ENCODE results near the gene GYPB. TPM values are rescaled to one million over a fixed set of nuclear protein-coding genes. Genes with fewer than 3 reads are reported as not detected.
"Not testable (repeated sequence)": the region's sequence is repeated elsewhere in the genome, so short reads cannot be mapped to it uniquely, and the experiment has no call there.

The GYPB gene
- not detected in 2 replicates for total RNA-seq (2014; rRNA removed; shearing (Covaris generic))

- not testable (repeated sequence) for DNase-seq (ENCODE audit: low read depth)
Observed at GRCh38 chr4:144019277-144019676, at the start of gene GYPB. Gene GYPB, minus strand, starts transcription at chr4:144019380. Its CDS starts 93 bp downstream, at chr4:144019287.

GRCh38 chr4:144061556-144061955, 42.4 kb upstream of the GYPB start:
- not testable (repeated sequence) for DNase-seq (ENCODE audit: low read depth)

- DNase-seq (ENCODE audit: low read depth), result not testable (repeated sequence)
Observed at GRCh38 chr4:144060234-144060859, 41.2 kb upstream of the GYPB start.

GRCh38 chr4:144056800-144057199, 37.6 kb upstream of the GYPB start:
- DNase-seq (ENCODE audit: low read depth), result no peak

GRCh38 chr4:144055336-144055735, 36.2 kb upstream of the GYPB start:
- not testable (repeated sequence) for DNase-seq (ENCODE audit: low read depth)

GRCh38 chr4:144051494-144051893, 32.3 kb upstream of the GYPB start:
- DNase-seq (ENCODE audit: low read depth), result not testable (repeated sequence)

GRCh38 chr4:144050631-144051030, 31.5 kb upstream of the GYPB start:
- DNase-seq (ENCODE audit: low read depth), result not testable (repeated sequence)

GRCh38 chr4:144049495-144050424, 30.6 kb upstream of the GYPB start:
- DNase-seq (ENCODE audit: low read depth), result not testable (repeated sequence)

GRCh38 chr4:144044936-144045335, 25.8 kb upstream of the GYPB start:
- not testable (repeated sequence) for DNase-seq (ENCODE audit: low read depth)

- DNase-seq (ENCODE audit: low read depth), result not testable (repeated sequence)
Observed at GRCh38 chr4:144032580-144032979, 13.4 kb upstream of the GYPB start.

- not testable (repeated sequence) for DNase-seq (ENCODE audit: low read depth)
Observed at GRCh38 chr4:144031875-144032274, 12.7 kb upstream of the GYPB start.

- not testable (repeated sequence) for DNase-seq (ENCODE audit: low read depth)
Observed at GRCh38 chr4:144031369-144031768, 12.2 kb upstream of the GYPB start.

GRCh38 chr4:144030708-144031107, 11.5 kb upstream of the GYPB start:
- not testable (repeated sequence) for DNase-seq (ENCODE audit: low read depth)

GRCh38 chr4:144026682-144027081, 7.5 kb upstream of the GYPB start:
- not testable (repeated sequence) for DNase-seq (ENCODE audit: low read depth)

GRCh38 chr4:144024399-144025053, 5.3 kb upstream of the GYPB start:
- not testable (repeated sequence) for DNase-seq (ENCODE audit: low read depth)

GRCh38 chr4:144022772-144023400, 3.7 kb upstream of the GYPB start:
- not testable (repeated sequence) for DNase-seq (ENCODE audit: low read depth)

- not testable (repeated sequence) for DNase-seq (ENCODE audit: low read depth)
Observed at GRCh38 chr4:144021336-144021990, 2.3 kb upstream of the GYPB start.

- DNase-seq (ENCODE audit: low read depth), result not testable (repeated sequence)
Observed at GRCh38 chr4:144018223-144019000, 768 bp downstream of the GYPB start.

- DNase-seq (ENCODE audit: low read depth), result not testable (repeated sequence)
Observed at GRCh38 chr4:144017271-144017670, 1.9 kb downstream of the GYPB start.

GRCh38 chr4:144016057-144016605, 3.0 kb downstream of the GYPB start:
- DNase-seq (ENCODE audit: low read depth), result not testable (repeated sequence)
